Caki2 (cell line): Measurements from ENCODE around the gene PTPN14. TPM values are rescaled to one million over a fixed set of nuclear protein-coding genes. Genes with fewer than 3 reads are reported as not detected.
"Not testable (repeated sequence)": the region's sequence is repeated elsewhere in the genome, so short reads cannot be mapped to it uniquely, and the experiment has no call there.

Experiments used
- DNase-seq: peaks from one replicate; pipeline ENCODE4 v3.0.0-alpha.2; 2015; ENCODE audit warnings: low read depth
- in situ Hi-C: cut with HindIII; loops from 2 replicates; pipeline ENCODE4 v1.10.0; 2016; ENCODE audit warnings: low sequenced_read_pairs, low pct_unique_long_range_greater_than_20kb, mixed read lengths
- total RNA-seq: library from RNA; depleted of rRNA; stranded (reverse); fragments of >200 nt; shearing (Covaris generic); gene quantifications from 2 replicates; pipeline ENCODE4 v1.2.3, GENCODE V29; 2014; ENCODE audit warnings: low replicate concordance

The PTPN14 gene
- total RNA-seq, 1 experiment from 2014 or later: 22.9 TPM

DNA sequence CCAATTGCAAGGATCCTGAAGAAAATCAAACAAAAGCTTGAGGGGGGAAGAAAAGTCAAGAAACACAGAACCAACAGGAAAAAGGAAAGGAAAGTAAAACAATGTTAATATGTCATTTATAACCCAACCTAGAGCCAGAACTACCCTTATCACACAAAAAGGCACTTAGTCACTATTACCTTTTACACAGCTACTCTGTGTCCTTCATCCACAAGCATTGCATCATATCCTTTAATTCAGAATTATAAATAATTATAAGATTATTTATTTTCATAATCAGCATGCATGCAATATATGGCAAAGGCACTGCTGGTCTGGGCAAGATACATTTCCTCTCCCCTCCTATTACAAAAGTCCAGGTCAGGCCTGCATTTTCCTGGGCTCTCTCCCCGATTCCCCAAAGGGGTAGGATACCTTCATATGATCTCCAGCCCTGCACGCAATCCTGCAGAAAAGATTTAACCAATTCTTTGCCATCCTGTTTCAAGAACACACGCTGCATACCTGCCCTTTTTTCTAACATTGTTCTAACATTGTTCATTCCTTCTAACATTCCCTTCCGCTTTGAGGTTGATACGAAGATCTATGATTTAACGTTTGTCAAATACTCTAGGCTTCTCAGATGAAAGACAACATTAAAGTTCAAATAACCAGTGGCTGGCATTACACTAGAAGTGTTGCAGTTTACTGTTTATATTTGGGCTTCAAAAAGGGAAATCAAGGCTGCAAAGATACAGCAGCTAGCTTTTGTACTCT lies 4.3 kb downstream of the PTPN14 start:
- in situ Hi-C loops: no loop called here
- DNase-seq: peak; percentile 33

DNA sequence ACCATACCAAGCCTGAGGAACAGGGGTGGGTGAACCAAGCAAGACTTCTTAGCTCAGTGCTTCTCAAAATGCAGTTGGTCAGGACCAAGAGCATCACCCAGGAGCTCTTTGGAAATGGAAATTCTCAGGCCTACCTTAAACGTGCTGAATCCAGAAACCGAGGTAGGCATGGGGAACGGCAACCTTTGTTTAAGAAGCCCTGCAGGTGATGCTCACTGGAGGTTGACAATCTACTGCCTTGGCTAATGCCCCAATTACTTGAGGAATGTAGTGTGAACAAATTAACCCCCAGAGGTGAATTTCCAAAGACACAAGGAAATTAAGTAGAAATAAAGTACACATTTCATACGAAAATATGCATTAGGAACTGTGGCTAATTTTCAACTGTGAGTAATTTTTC lies 5.3 kb downstream of the PTPN14 start:
- DNase-seq: no peak
- in situ Hi-C loops: no loop called here

DNA sequence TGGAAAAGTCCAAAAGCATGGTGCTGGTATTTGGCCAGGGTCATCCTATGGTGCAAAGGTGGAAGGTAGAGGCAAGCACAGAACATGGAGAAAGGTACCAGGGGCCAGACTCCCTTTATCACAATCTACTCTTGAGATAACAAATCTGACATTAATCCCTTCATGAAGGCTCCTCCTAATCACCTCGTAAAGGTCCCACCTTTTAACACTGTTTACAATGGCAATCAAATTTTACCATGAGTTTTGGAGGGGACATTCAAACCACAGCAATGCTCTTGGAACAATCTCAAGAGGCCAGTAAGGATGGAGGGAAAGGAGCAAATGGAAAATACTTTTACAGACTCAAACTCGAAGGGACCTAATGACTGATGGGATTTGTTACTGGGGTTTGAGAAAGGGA lies 6.1 kb downstream of the PTPN14 start:
- no peak for DNase-seq
- in situ Hi-C loops: no loop called here

DNA sequence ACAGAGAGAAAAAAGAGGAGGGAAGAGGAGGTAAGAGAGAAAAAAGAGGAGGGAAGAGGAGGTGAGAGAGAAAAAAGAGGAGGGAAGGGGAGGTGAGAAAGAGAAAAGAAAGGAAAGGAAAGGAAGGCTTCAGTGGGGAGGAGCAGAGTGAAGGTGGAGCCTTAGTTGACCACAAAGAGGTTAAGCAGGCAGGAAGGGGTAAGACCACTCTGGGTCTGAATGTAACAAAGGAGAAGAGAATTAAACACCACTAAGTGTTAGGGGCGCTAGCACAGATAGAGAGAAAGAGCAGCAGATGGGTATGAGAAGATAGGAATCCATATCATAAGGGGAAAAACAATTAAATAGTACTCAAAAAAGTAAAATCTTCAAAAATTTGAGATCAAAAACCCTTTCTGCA lies 6.6 kb downstream of the PTPN14 start:
- in situ Hi-C loops: no loop called here
- DNase-seq: no peak

DNA sequence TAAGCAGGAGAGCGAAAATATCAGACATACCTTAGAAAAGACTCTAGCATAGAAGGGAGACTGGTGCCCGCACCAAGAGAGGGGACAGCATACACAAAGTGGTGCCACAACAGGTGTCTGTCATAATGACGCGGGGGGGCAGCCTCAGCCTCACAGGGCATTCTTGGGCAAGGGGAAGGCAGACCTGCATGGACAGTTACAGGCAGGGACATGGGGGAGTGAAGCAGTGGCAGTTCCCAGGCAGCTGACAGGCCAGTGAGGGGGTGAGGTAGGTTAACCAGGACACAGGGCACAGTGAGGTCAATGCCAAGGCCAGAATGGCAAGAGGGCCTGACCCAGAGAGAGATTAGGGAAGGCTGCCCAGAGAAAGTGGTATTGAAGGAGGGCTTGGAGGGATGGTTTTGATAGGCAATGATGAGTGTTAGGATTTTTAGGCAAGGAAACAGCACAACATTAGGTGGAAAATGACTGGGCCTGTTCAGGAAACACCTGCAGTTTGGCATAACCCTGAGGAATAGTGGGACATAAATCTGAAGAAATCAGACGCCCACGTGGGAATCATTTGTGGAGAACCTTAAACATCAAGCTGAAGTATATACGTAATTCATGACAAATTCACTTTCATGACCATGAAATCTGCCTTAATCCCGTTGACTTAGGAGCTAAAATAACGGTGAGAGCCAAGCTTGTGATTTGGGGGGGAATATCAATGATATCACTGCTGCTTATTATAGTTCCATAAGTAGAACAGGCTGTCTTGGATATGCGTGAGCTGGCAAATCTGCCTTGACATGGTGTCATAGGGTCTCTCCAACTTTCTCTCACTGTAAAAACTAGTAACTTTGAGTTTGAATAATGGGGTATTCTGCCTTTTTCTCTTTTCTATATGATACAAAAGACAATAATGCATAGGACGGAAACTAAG lies 8.9 kb downstream of the PTPN14 start:
- no peak for DNase-seq
- in situ Hi-C loops: no loop called here

DNA sequence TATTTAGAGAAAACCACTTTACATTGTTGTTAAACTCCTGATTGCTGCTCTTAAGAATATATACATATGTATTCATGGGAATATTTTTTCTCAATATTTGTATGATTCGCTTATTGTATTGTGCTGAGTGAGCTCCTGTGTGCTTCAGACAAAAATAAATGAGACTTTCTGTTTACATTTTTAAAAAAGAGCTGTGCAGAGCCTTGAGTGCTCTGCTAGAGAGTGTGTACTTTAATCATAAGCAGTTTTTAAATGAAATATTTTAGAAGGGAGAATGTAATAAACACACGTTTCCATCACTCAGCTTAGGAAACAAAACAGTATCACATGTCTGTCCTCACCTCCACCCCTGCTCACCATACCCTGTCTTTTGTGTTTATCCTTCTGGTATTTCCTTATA lies 9.7 kb downstream of the PTPN14 start:
- in situ Hi-C loops: no loop called here
- no peak for DNase-seq

DNA sequence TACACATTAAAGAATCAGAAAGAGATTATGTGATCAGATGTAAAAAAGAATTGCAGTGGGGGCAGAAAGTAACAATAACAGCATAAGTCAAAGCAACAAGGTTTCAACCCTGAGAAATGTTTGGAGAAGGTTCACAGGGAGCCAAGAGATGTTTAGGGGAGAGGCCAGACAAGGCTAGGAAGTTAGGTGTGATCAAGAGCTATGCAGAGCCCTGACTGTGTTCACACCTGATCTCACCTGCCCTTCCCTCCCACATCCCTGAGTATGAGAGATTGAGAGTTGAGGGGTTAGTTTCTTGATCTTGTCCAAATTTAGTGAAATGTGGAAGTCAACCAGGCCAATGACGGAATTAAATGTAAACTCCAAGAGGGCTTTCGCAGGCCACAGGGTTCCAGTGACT lies 10.2 kb downstream of the PTPN14 start:
- no peak for DNase-seq
- in situ Hi-C loops: no loop called here

DNA sequence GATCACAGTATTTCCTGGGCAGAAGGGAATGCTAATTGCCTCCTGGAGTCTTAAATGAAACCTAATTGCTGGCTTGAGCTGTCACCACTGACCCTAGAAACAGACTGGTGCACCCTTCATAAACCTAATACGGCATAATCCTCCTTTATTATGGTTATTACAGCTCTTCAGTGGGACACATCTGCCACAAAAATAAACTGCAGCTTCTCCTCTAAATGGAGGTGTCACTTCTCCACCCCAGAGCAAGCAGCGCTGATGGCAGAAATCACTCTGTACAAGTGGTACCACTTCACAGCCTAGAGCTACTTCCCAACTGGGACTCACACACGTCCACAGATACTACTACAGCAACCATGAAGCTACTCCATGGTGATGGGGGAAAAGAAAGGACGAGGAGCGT lies 11.1 kb downstream of the PTPN14 start:
- in situ Hi-C loops: no loop called here
- DNase-seq: no peak

DNA sequence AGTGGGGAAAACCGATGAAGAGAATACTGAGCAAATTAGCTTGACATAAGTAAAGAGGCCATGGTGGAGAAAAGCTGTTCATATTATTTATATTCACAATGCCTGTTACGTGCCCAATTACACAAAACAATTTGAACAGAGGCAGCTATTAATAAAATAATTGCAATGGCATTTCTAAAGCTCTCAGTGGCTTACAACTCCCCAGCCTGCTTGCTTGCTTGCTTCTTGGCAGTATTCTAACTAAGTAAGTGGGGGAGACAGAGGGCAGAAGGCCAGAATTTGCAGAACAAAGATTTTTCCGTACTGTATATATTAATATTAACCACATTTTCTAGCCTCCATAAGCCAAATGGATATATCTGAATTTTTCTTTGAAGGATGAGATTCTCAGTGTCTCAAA lies 12.9 kb downstream of the PTPN14 start:
- in situ Hi-C loops: no loop called here

DNA sequence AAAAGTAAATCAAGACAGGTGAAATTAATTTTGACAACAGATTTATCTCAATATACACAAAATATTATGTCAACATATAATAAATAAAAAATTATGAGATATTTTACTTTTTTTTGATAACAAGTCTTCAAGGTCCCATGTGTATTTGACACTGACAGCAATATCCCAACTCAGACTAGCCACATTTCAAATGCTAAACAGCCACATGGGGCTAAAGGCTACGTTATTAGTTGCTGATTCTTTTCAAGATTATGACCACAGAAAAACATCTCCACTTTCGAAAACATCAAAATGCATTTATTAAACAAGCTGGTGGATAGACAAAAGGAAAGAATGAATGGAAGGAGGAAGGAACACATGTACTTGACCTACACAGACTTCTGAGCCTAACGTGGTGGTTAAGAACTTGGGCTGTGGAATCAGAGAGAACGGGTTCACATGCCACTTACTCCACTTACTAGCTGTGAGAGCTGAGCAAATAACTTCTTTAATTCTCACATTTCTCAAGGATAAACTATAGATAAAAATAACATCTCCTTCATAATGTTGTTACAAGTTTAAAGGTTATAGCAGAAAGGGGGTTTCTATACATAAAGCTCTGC lies 13.4 kb downstream of the PTPN14 start:
- in situ Hi-C loops: no loop called here

More for the DNA sequence above, 12.9 kb downstream of the PTPN14 start:
- DNase-seq: no peak

DNA sequence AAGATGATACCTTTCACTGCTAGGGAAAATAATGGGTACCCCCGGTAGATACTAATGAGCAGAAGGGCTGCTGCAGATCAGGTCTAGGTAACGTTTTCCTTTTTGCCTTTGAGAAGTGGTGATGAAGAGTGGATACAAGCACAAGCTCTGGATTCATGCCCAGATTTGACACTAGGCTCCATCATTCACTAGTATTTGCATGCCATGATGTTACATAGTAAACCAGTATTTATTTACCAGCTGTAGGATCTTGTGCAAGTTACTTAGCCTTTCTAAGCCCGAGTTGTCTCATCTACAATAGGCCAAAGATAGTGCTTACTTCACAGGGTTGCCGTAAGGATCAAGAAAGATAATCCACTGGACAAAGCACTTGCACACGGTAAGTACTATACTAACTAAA lies 14.2 kb downstream of the PTPN14 start:
- in situ Hi-C loops: no loop called here
- no peak for DNase-seq

More for the DNA sequence above, 13.4 kb downstream of the PTPN14 start:
- no peak for DNase-seq

DNA sequence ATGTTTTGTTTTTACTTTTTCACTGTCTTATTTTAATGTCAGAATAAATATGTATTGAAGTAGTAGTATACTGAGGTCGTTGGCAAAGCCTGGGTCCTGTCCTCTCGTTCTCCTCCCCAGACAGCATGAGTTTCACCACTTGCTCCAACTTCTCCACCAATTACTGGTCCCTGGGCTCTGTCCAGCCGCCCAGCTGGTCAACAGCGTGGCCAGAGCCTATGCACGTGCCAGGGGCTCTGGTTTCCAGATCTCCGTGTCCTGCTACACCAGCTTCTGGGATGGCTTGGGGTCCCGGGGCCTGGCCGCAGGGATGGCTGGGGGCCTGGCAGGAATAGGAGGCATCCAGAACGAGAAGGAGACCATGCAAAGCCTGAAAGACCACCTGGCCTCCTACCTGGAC lies 19.3 kb downstream of the PTPN14 start:
- no peak for DNase-seq
- in situ Hi-C loops: no loop called here

DNA sequence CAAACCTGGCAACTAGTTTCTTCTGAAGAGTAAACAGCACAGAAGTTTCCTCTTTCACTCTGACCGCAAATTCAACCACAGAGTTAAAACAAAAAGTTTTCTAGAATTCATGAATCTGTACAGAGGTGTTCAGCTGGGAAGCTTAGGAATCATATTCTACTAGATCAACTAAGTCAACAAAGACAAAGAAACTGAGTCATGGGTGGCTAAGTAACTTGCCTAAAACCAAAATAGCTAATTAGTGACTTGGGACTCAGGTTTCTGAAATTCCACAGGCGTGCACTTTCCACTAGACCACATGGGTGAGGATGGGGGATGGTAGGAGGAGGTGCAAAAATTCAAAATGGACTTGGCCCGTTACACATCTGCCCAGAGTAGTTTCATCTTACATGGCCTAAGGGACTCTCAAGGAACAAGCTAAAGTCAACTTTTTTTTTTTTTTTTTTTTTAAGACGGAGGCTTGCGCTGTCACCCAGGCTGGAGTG lies 25.8 kb downstream of the PTPN14 start:
- peak; percentile 91 for DNase-seq
- in situ Hi-C loops: no loop called here

DNA sequence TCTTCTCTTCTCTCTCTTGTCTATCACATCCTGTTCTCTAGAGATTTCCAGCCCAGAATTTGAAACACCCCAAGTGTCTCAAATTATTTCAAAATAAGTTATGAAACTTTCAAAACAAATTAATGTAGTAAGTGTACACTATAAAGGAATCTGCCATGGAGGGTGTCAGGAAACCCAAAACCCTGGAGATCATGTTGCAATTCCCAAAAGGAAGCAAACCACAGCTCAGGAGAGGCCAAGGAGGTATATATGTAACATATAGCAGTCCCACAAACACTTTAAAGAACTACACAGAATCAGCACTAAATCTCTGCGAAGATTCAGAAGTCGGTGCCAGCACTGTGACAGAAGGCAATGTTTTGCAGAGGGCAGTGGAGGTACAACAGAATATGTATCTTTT lies 26.6 kb downstream of the PTPN14 start:
- no peak for DNase-seq
- in situ Hi-C loops: no loop called here

DNA sequence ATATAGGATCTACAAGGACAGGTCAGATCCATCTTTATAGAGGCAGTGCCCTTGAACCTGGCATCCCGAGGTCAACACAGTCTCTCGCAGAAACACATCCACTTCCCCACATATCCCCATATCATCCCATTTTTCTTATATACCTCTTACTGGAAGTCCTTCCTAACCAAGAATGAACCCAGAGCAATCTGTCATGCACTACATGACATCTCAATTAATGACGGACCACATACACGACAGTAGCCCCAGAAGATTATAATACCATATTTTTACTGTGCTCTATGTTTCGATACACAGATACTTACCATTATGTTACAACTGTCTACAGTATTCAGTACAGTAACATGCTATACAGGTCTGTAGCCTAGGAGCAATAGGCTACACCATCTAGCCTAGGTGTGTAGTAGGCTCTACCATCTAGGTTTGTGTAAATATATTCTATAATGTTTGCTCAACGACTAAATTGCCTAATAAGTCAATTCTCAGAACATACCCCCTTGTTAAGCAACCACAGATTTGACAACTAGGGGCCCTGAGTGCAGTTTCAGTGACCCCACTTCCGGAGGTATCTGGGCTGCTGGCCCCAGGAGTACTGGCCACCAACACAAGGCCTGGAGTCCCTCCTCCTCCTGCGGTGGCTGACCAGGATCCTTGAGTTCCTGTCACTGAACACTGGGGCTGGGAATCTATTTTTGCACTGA lies 28.1 kb downstream of the PTPN14 start:
- in situ Hi-C loops: no loop called here
- DNase-seq: no peak

DNA sequence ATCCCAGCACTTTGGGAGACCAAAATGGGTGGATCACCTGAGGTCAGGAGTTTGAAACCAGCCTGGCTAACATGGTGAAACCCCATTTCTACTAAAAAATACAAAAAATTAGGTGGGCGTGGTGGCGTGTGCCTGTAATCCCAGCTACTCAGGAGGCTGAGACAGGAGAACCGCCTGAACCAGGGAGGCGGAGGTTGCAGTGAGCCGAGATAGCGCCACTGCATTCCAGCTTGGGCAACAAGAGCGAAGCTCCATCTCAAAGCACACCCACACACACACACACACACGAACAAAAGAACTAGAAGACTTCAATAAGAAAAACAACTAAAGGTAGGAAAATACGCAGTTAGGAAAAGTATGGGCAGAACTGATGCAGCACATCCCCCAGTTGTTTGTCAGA lies 29.9 kb downstream of the PTPN14 start:
- DNase-seq, in situ Hi-C loops: not testable (repeated sequence)

DNA sequence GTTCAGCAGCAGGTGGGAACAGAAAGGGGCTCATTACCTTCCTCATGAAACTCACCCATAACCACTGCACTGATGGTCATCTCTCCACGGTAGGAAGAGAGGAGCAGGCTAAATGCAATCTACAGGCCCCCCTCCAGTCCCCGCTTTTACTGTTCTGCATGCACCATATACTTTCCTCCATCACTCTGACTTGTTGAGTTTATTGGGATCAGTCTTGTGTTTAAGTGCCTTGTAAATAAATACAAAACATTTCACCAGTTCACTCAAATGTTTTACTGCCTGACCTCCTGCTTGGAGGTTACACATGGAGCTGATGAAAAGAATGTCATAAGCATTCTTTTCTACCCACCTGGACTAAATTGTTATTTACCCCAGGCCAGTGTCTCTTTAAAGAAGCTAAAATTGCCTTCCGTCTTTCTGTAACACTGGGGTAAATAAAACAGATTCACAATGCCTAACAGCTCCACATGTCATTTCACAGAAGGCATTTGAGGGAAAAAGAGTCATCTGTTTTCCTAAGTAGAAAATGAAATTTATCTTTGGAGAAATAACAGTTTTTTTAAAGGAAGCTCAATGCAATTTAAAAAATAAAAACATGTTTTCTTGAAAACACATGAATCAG lies 30.7 kb downstream of the PTPN14 start:
- in situ Hi-C loops: no loop called here
- DNase-seq: no peak

DNA sequence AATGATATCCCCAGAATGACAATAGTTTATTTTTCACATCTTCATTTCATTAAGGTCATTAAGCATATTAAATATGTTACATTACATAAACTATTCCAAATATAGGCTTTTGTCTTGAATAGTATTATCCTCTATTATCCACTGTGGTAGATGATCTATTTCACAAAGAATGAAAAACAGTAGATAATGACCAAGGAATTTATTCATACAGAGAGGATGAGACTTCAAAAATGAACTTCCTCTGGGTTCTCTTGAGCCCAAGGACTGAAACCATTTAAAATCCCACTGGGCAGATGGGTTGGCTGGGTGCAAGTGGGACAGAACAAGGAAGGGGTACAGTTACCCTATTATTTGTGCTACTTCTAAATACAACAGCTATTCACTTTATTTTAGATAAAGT lies 33.0 kb downstream of the PTPN14 start:
- in situ Hi-C loops: no loop called here

More for the DNA sequence above, 33.0 kb downstream of the PTPN14 start:
- no peak for DNase-seq
